ENCODE data around the gene TNFRSF12A.

The TNFRSF12A gene

GRCh38 chr16:2985893-2986355 lies 34.2 kb upstream of the TNFRSF12A start:
- no peak for TF ChIP-seq CTCF (conservative IDR thresholded peaks at IDR 0.05; ENCODE audit: control insufficient read depth, insufficient read depth, low read depth, low read length)
- H3K4me3 ChIP-seq (ENCODE audit: control insufficient read depth, low read depth, low read length): no peak overlapping the region
- DNase-seq (ENCODE audit: low read depth): no peak

- DNase-seq (ENCODE audit: low read depth): no peak
- TF ChIP-seq CTCF (conservative IDR thresholded peaks at IDR 0.05; ENCODE audit: control insufficient read depth, insufficient read depth, low read depth, low read length): no peak
- H3K4me3 ChIP-seq (ENCODE audit: control insufficient read depth, low read depth, low read length): no peak overlapping the region
Observed at GRCh38 chr16:2986623-2987188, 33.5 kb upstream of the TNFRSF12A start.

- DNase-seq (ENCODE audit: low read depth): no peak
- TF ChIP-seq CTCF (conservative IDR thresholded peaks at IDR 0.05; ENCODE audit: control insufficient read depth, insufficient read depth, low read depth, low read length): no peak
- no peak overlapping the region for H3K4me3 ChIP-seq (ENCODE audit: control insufficient read depth, low read depth, low read length)
Observed at GRCh38 chr16:2987286-2987685, 32.9 kb upstream of the TNFRSF12A start.

GRCh38 chr16:2987833-2988232 lies 32.3 kb upstream of the TNFRSF12A start:
- no peak for TF ChIP-seq CTCF (conservative IDR thresholded peaks at IDR 0.05; ENCODE audit: control insufficient read depth, insufficient read depth, low read depth, low read length)
- no peak overlapping the region for H3K4me3 ChIP-seq (ENCODE audit: control insufficient read depth, low read depth, low read length)
- no peak for DNase-seq (ENCODE audit: low read depth)

GRCh38 chr16:2988590-2989099 lies 31.5 kb upstream of the TNFRSF12A start:
- no peak for DNase-seq (ENCODE audit: low read depth)
- TF ChIP-seq CTCF (conservative IDR thresholded peaks at IDR 0.05; ENCODE audit: control insufficient read depth, insufficient read depth, low read depth, low read length): no peak
- H3K4me3 ChIP-seq (ENCODE audit: control insufficient read depth, low read depth, low read length): no peak overlapping the region

GRCh38 chr16:2990891-2991290 lies 29.3 kb upstream of the TNFRSF12A start:
- no peak for DNase-seq (ENCODE audit: low read depth)
- H3K4me3 ChIP-seq (ENCODE audit: control insufficient read depth, low read depth, low read length): no peak overlapping the region
- no peak for TF ChIP-seq CTCF (conservative IDR thresholded peaks at IDR 0.05; ENCODE audit: control insufficient read depth, insufficient read depth, low read depth, low read length)

Measured in fibroblast of mammary gland (primary cell).